Fibroblast of peridontal ligament (primary cell): ENCODE measurements around the gene MRGPRF.

ENCODE experiments used
- DNase-seq: peaks from one replicate; pipeline ENCODE4 v3.0.0-alpha.2; 2010; ENCODE audit errors: extremely low read depth

The MRGPRF gene

DNA sequence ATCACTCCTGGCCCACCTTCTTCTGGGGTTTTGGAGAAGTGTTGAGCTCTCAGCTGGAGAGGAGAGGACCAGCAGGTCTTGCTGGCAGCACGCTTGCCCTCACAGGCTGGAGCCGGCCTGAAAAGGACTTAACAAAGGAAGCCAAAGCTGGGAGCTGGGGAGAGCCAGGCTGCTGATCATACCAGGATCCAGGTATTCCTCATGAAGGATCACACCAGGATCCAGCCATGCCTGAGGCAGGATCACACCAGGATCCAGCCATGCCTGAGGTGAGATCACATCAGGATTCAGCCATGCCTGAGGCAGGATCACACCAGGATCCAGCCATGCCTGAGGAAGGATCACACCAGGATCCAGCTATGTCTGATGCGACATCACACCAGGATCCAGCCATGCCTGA lies 49.3 kb downstream of the MRGPRF start:
- no peak for DNase-seq

- no peak for DNase-seq
Measured at GRCh38 chr11:68962527-68963250, 50.4 kb downstream of the MRGPRF start.

DNA sequence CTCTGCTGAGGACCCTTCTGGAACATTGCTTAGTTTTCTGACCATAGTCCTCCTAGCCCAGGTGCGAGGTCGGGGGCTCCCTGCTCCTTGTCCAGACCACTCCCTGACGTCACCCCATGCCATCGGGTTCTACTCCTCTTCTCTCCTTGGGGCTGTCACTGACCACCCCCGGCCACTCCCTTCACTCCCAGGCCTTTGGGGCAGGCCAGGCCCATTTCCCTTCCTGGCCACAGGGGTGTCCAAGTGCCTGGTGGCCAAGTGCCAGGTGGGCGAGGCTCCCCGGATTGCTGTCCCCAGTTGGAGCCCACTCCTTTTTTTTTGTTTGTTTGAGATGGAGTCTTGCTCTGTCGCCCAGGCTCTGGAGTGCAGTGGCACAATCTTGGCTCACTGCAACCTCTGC lies 51.8 kb downstream of the MRGPRF start:
- DNase-seq, result no peak

DNA sequence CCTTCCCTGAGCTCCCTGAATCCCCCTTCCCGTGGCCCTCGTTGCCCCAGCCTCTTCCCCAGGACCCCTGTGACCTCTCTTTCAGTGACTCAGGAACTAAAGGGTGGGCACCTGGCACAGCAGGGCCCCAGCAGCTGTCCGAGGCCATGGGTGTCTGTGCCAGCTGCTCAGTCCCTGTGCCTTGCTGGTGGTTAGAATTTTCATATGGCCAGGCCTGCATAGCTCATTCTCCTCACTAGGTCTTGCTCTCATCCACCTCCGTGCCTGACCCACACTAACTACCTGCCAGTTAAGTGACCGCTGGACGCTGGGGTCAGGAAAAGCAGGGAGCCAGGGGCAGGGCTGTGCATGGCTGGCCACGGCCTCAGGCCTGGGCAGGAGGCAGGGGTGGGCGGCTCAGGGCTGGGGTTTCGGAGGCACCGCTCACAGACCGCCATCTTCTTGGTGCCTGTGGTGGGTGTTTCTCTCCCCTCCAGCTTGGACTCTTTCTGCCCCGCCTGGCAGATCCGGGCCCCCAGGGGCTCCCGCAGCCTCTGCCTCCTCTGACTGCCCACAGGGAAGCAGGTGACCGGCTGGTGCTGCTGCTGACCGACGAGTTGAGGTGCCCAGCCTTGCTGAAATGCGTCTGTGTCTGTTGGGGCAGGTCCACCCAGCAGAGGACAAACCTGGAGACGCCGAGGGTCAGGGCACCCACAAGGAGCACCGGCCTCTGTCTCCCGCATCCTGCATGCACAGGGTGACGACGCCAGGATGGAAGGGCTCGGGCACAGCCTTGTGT lies 52.6 kb downstream of the MRGPRF start:
- DNase-seq, result no peak

- DNase-seq, result no peak
Measured at GRCh38 chr11:68959465-68960293, 53.4 kb downstream of the MRGPRF start.

GRCh38 chr11:68958211-68958610 lies 54.8 kb downstream of the MRGPRF start:
- no peak for DNase-seq

DNA sequence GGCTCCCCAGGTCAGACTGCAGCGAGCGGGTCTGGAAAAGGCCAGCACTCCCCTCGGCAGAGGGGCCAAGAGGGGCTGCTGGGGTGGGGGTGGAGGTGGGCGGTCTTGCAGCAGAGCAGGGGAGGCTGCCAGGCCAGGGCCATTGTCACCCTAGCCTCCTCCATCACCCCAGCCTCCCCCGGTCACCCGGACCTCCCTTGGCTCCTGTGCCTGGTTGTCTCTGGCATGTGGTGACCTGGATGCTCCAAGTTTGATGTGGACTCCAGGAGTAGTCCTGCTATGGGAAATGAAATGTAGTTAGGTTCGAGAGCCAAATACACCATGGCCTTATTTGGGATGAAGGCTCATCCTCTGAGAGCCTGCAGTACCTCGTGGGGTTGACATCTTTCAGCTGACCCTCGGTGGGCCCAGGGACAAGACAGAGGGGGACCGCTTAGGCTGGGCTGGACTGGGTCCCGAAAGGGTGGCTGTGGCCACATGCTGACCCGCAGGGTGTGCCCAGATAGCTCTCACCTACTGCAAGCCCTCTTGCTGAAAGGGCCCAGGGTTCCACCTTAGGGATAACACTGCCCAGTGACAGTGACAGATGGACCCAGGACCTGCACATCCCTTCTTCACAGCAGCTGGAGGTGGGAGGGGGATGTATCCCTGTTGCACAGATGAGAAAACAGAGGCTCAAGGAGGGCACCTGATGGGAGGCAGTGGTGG lies 56.3 kb downstream of the MRGPRF start:
- no peak for DNase-seq

- DNase-seq, result no peak
Measured at GRCh38 chr11:68956142-68956541, 56.9 kb downstream of the MRGPRF start.

DNA sequence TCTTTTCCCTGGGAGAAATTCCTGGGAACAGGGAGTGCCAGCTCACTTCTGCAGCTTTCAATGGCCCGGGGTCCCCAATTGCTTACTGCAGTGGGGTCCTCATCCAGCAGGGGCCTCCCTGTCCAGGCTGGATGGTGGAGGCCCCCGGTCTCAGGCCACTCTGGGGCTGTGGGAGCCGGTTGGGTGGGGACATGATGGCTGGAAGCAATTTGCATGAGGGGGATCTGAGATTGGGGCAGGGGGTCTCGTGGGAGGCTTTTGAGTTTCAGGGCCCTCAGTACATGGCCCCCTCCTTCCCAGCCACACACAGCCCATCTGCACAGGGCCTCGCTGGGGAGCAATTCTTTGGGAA lies 57.5 kb downstream of the MRGPRF start:
- DNase-seq, result no peak

- no peak for DNase-seq
Measured at GRCh38 chr11:68954836-68955606, 58.0 kb downstream of the MRGPRF start.
